Activated CD4-positive, alpha-beta T cell treated with anti-CD3 and anti-CD28 coated beads for 1 hour (primary cell): Measurements from ENCODE around the gene RHOJ.
"Not testable (repeated sequence)": the region's sequence is repeated elsewhere in the genome, so short reads cannot be mapped to it uniquely, and the experiment has no call there.

ENCODE experiments used
- DNase-seq: peaks from one replicate; pipeline ENCODE4 v3.0.0-alpha.2; 2020

Gene RHOJ

GRCh38 chr14:63300854-63301253, 96.6 kb downstream of the RHOJ start:
- DNase-seq = no peak

GRCh38 chr14:63301891-63302534, 97.8 kb downstream of the RHOJ start:
- no peak for DNase-seq

- not testable (repeated sequence) for DNase-seq
Observed at GRCh38 chr14:63304429-63304828, 100.2 kb downstream of the RHOJ start.

GRCh38 chr14:63308723-63309317, 104.6 kb downstream of the RHOJ start:
- no peak for DNase-seq

- no peak for DNase-seq
Observed at GRCh38 chr14:63318835-63319234, 114.6 kb downstream of the RHOJ start, which contains the start of gene GPHB5. Gene GPHB5 (minus strand): TSS chr14:63318935. CDS start chr14:63317849, 1,086 bp downstream.

- DNase-seq = no peak
Observed at GRCh38 chr14:63322472-63322871, 118.2 kb downstream of the RHOJ start.

GRCh38 chr14:63322897-63323573, 118.8 kb downstream of the RHOJ start:
- no peak for DNase-seq

- DNase-seq = no peak
Observed at GRCh38 chr14:63326840-63327239, 122.6 kb downstream of the RHOJ start.

- no peak for DNase-seq
Observed at GRCh38 chr14:63328787-63329737, 124.8 kb downstream of the RHOJ start.

GRCh38 chr14:63342371-63342770, 138.1 kb downstream of the RHOJ start:
- no peak for DNase-seq
